GM21717 (cell line): ENCODE measurements around the gene HNRNPL.
A peak's percentile ranks its signal among the peaks of the same experiment; 100 is the strongest.
"Not testable (repeated sequence)": the region's sequence is repeated elsewhere in the genome, so short reads cannot be mapped to it uniquely, and the experiment has no call there.

Source experiments
- ATAC-seq: cut with Tn5 transposase; IDR thresholded peaks from one replicate; pipeline ENCODE4 v1.9.1; 2021; ENCODE audit warnings: mild to moderate bottlenecking, moderate library complexity; ENCODE audit not compliant: unreplicated experiment

Gene HNRNPL

GRCh38 chr19:38849860-38850435 is at the start of gene HNRNPL:
Gene HNRNPL (minus strand): TSS chr19:38849986. CDS start chr19:38849966, 20 bp downstream.
- peak; percentile 38 for ATAC-seq

- ATAC-seq, result peak; percentile 2
These were observed 49.1 kb upstream of the HNRNPL start for GRCh38 chr19:38898788-38899446.

- no peak for ATAC-seq
These were observed 45.2 kb upstream of the HNRNPL start for GRCh38 chr19:38894968-38895367.

GRCh38 chr19:38893341-38893771 is 43.6 kb upstream of the HNRNPL start:
- ATAC-seq, result no peak

- no peak for ATAC-seq
These were observed 43.1 kb upstream of the HNRNPL start for GRCh38 chr19:38892841-38893240.

- no peak for ATAC-seq
These were observed 42.0 kb upstream of the HNRNPL start for GRCh38 chr19:38891771-38892170.

- ATAC-seq, result no peak
These were observed 40.9 kb upstream of the HNRNPL start for GRCh38 chr19:38890686-38891085.

- no peak for ATAC-seq
These were observed 40.0 kb upstream of the HNRNPL start for GRCh38 chr19:38889803-38890202.

- ATAC-seq, result no peak
These were observed 39.1 kb upstream of the HNRNPL start for GRCh38 chr19:38888876-38889275.

- not testable (repeated sequence) for ATAC-seq
These were observed 34.9 kb upstream of the HNRNPL start for GRCh38 chr19:38884691-38885090.

- no peak for ATAC-seq
These were observed 33.5 kb upstream of the HNRNPL start for GRCh38 chr19:38883286-38883685.

- no peak for ATAC-seq
These were observed 31.3 kb upstream of the HNRNPL start for GRCh38 chr19:38880882-38881609.

GRCh38 chr19:38880076-38880881 is 30.5 kb upstream of the HNRNPL start:
- no peak for ATAC-seq

GRCh38 chr19:38879400-38879751 is 29.6 kb upstream of the HNRNPL start:
- no peak for ATAC-seq

- ATAC-seq, result no peak
These were observed 29.0 kb upstream of the HNRNPL start for GRCh38 chr19:38878575-38879399.

GRCh38 chr19:38877781-38878574 is 28.2 kb upstream of the HNRNPL start, which contains the start of gene RINL:
Gene RINL (minus strand): TSS chr19:38878275. CDS start chr19:38876742, 1,533 bp downstream.
- no peak for ATAC-seq

- no peak for ATAC-seq
These were observed 26.0 kb upstream of the HNRNPL start for GRCh38 chr19:38875656-38876395.

- ATAC-seq, result not testable (repeated sequence)
These were observed 23.6 kb upstream of the HNRNPL start for GRCh38 chr19:38873400-38873799.

- ATAC-seq, result no peak
These were observed 20.8 kb upstream of the HNRNPL start for GRCh38 chr19:38870612-38871011.
